HepG2 (cell line): ENCODE data around the gene MBLAC1. TPM values are rescaled to one million over a fixed set of nuclear protein-coding genes. Genes with fewer than 3 reads are reported as not detected.

Experiments
- ATAC-seq: fragments of 200-7000 bp; cut with Tn5 transposase; 3 replicates; pipeline ENCODE4 v1.9.1; 2020; ENCODE audit warnings: mild to moderate bottlenecking, moderate library complexity
- BruUV-seq: library from RNA; stranded (reverse); fragments of 400-500 nt; replicated peaks from 2 replicates; lab custom pipeline; 2021; lab: Mats Ljungman, UMichigan
- CTCF ChIA-PET: fragments of 300-600 bp; formaldehyde crosslinking; extraction: SDS; loops from one replicate; lab custom pipeline; 2021; ENCODE audit warnings: low total read pairs, inconsistent platforms, low intra/inter-chr PET ratio; lab: Yijun Ruan, JAX
- POLR2A ChIA-PET: fragments of 350-600 bp; sonication (Branson Sonifier 250); formaldehyde crosslinking; loops from one replicate; lab custom pipeline; 2020; ENCODE audit warnings: antibody characterized with exemption, inconsistent platforms; lab: Yijun Ruan, JAX
- DNase-seq: peaks from one replicate; pipeline ENCODE4 v3.0.0-alpha.2; 2015; ENCODE audit warnings: low spot score
- FAIRE-seq: peaks from 3 replicates; lab custom pipeline; 2011; peaks lifted over from hg19 to GRCh38; lab: Jason Lieb, UNC
- H2AFZ ChIP-seq: one replicate; pipeline ENCODE4 v1.6.1; 2011; ENCODE audit warnings: low read length, inconsistent platforms
- H3K27ac ChIP-seq: fragments of 300-600 bp; 3 replicates; pipeline ENCODE4 v1.8.0; 2011; ENCODE audit warnings: mixed run types, mild to moderate bottlenecking, mixed read lengths, low read length, inconsistent platforms; ENCODE audit not compliant: insufficient read depth; ENCODE audit errors: extremely low read length
- H3K27me3 ChIP-seq, 2 experiments: fragments of 200-600 bp in 1 of 2; 2 replicates in 1 of 2; 3 replicates in 1 of 2; pipeline versions ENCODE4 v1.6.0 to v1.8.0; 2011; ENCODE audit warnings: low read length in 2 of 2, mild to moderate bottlenecking in 2 of 2, moderate library complexity in 2 of 2, inconsistent platforms in 1 of 2; ENCODE audit not compliant: insufficient read depth in 2 of 2, control insufficient read depth in 1 of 2
- H3K36me3 ChIP-seq, 2 experiments: fragments of 200-600 bp in 1 of 2; replicated peaks in 1 of 2; 2 replicates in 1 of 2; 3 replicates in 1 of 2; pipeline versions ENCODE4 v1.5.1 to v1.8.0; 2011; ENCODE audit warnings: low read length in 2 of 2, inconsistent platforms in 1 of 2; ENCODE audit not compliant: insufficient read depth in 2 of 2, control insufficient read depth in 1 of 2
- H3K4me1 ChIP-seq: 2 replicates; pipeline ENCODE4 v1.5.1; 2012; ENCODE audit warnings: low read length, inconsistent platforms; ENCODE audit not compliant: insufficient read depth
- H3K4me2 ChIP-seq: 2 replicates; pipeline ENCODE4 v1.6.0; 2011; ENCODE audit warnings: low read depth, low read length, inconsistent platforms
- H3K4me3 ChIP-seq, 3 experiments: fragments of 200-600 bp in 1 of 3; sonication (generic), shearing (Covaris generic) in 1 of 3; replicated peaks in 1 of 3; 2 replicates each; pipeline ENCODE4 v1.5.1; 2011 to 2016; ENCODE audit warnings: low read length in 3 of 3, inconsistent platforms in 2 of 3, low read depth in 2 of 3, mild to moderate bottlenecking in 2 of 3, control low read depth in 1 of 3, mixed read lengths in 1 of 3; ENCODE audit not compliant: insufficient read depth in 1 of 3
- H3K79me2 ChIP-seq: one replicate; pipeline ENCODE4 v1.6.1; 2011; ENCODE audit warnings: low read length, inconsistent platforms; ENCODE audit not compliant: insufficient read depth
- H3K9ac ChIP-seq: 2 replicates; pipeline ENCODE4 v1.6.0; 2011; ENCODE audit warnings: mild to moderate bottlenecking, low read depth, low read length, inconsistent platforms; ENCODE audit not compliant: insufficient read depth
- H3K9me3 ChIP-seq: 2 replicates; pipeline ENCODE4 v1.5.1; 2012; ENCODE audit warnings: mild to moderate bottlenecking, low read length
- H4K20me1 ChIP-seq: 2 replicates; pipeline ENCODE4 v1.6.0; 2011; ENCODE audit warnings: inconsistent platforms, mild to moderate bottlenecking, low read length, moderate library complexity; ENCODE audit not compliant: insufficient read depth
- CREB1 ChIP-seq, 2 experiments: fragments of 450-650 bp in 1 of 2; IDR thresholded peaks; 2 replicates each; pipeline ENCODE4 v1.6.1; 2016 to 2017; ENCODE audit warnings: control low read depth in 1 of 2, mild to moderate bottlenecking in 1 of 2, missing compliant biosample characterization in 1 of 2, missing genetic modification characterization in 1 of 2
- HCFC1 ChIP-seq: fragments of 150-350 bp; IDR thresholded peaks from 2 replicates; pipeline ENCODE4 v1.6.1; 2014; ENCODE audit warnings: low read depth, low read length
- HOXA5 ChIP-seq: sonication (generic); formaldehyde crosslinking; IDR thresholded peaks from 2 replicates; pipeline ENCODE4 v1.4.0; 2020; ENCODE audit warnings: missing genetic modification reagents
- JUNB ChIP-seq: sonication (generic); formaldehyde crosslinking; IDR thresholded peaks from 2 replicates; pipeline ENCODE4 v1.8.0; 2022; ENCODE audit warnings: missing genetic modification reagents, mild to moderate bottlenecking, borderline replicate concordance
- NFYC ChIP-seq: IDR thresholded peaks from 2 replicates; pipeline ENCODE4 v1.6.1; 2016; ENCODE audit warnings: missing genetic modification reagents, missing compliant biosample characterization
- NR2F2 ChIP-seq: IDR thresholded peaks from 2 replicates; pipeline ENCODE4 v1.6.1; 2012; ENCODE audit warnings: low read depth, inconsistent platforms, borderline replicate concordance
- RAD51 ChIP-seq: fragments of 450-650 bp; IDR thresholded peaks from 2 replicates; pipeline ENCODE4 v1.6.1; 2016; ENCODE audit warnings: borderline replicate concordance
- SIX1 ChIP-seq: sonication (generic); formaldehyde crosslinking; IDR thresholded peaks from 2 replicates; pipeline ENCODE4 v1.4.0; 2020; ENCODE audit warnings: missing genetic modification reagents, borderline replicate concordance
- SNRNP70 ChIP-seq: fragments of 200-400 bp; formaldehyde crosslinking; IDR thresholded peaks from 2 replicates; pipeline ENCODE4 v1.6.1; 2017; ENCODE audit warnings: mild to moderate bottlenecking, low read depth, low read length, moderate library complexity
- SRF ChIP-seq: IDR thresholded peaks from 2 replicates; pipeline ENCODE4 v1.6.1; 2011; ENCODE audit warnings: mild to moderate bottlenecking, low read depth, low read length, moderate library complexity
- ZNF33B ChIP-seq: sonication (generic); formaldehyde crosslinking; IDR thresholded peaks from 2 replicates; pipeline ENCODE4 v1.5.1; 2020; ENCODE audit warnings: mild to moderate bottlenecking, missing genetic modification reagents
- ZNF343 ChIP-seq: sonication (generic); formaldehyde crosslinking; IDR thresholded peaks from 2 replicates; pipeline ENCODE4 v1.4.0; 2020; ENCODE audit warnings: mild to moderate bottlenecking, missing genetic modification reagents
- ZNF766 ChIP-seq: sonication (generic); formaldehyde crosslinking; IDR thresholded peaks from 2 replicates; pipeline ENCODE4 v1.5.0; 2020; ENCODE audit warnings: missing genetic modification reagents, borderline replicate concordance
- WGBS: methylation state at CpG from one replicate; pipeline ENCODE4 v1.1.6; 2017; ENCODE audit warnings: low lambda C conversion rate; 5-methylcytosine and 5-hydroxymethylcytosine counted together
- in situ Hi-C: cut with HindIII; loops from 2 replicates; pipeline ENCODE4 v1.10.0; 2017; ENCODE audit warnings: low pct_unique_long_range_greater_than_20kb; ENCODE audit not compliant: extremely low pct_ligation_motif_present
- intact Hi-C: fragments of 100-400 bp; cut with micrococcal nuclease; formaldehyde crosslinking; loops from one replicate; pipeline ENCODE4 v1.10.0; 2022; ENCODE audit not compliant: unreplicated experiment
- polyA plus RNA-seq, 8 experiments: library from polyadenylated mRNA; depleted of rRNA in 3 of 8; stranded (reverse) in 7 of 8; unstranded in 1 of 8; fragments of >200 nt; fragmentation: Illumina TruSeq in 4 of 8; extraction: Trizol in 4 of 8; gene quantifications; 2 replicates each; pipeline versions ENCODE4 v1.2.1 to v1.2.3, GENCODE V29; 2011 to 2016; ENCODE audit warnings: low read depth in 4 of 8, missing spikeins in 1 of 8, mixed read lengths in 1 of 8; ENCODE audit not compliant: insufficient read depth in 1 of 8
- total RNA-seq, 5 experiments: library from RNA; depleted of rRNA; stranded (reverse); fragments of >200 nt; fragmentation: Illumina TruSeq; extraction: Trizol; gene quantifications; 2 replicates each; pipeline ENCODE4 v1.2.3, GENCODE V29; 2016; ENCODE audit warnings: low read depth in 1 of 5
- TF ChIP-seq, protein P1 (sequence below): sonication (generic); formaldehyde crosslinking; IDR thresholded peaks from 2 replicates; pipeline ENCODE4 v1.4.0; 2020; ENCODE audit warnings: mild to moderate bottlenecking, missing genetic modification reagents

The MBLAC1 gene
- total and polyA plus RNA-seq, 2 of the 13 experiments (the other 11 are each of a cell fraction or from before 2014, with no cell fraction given) = 0.79 to 2.1 TPM

DNA sequence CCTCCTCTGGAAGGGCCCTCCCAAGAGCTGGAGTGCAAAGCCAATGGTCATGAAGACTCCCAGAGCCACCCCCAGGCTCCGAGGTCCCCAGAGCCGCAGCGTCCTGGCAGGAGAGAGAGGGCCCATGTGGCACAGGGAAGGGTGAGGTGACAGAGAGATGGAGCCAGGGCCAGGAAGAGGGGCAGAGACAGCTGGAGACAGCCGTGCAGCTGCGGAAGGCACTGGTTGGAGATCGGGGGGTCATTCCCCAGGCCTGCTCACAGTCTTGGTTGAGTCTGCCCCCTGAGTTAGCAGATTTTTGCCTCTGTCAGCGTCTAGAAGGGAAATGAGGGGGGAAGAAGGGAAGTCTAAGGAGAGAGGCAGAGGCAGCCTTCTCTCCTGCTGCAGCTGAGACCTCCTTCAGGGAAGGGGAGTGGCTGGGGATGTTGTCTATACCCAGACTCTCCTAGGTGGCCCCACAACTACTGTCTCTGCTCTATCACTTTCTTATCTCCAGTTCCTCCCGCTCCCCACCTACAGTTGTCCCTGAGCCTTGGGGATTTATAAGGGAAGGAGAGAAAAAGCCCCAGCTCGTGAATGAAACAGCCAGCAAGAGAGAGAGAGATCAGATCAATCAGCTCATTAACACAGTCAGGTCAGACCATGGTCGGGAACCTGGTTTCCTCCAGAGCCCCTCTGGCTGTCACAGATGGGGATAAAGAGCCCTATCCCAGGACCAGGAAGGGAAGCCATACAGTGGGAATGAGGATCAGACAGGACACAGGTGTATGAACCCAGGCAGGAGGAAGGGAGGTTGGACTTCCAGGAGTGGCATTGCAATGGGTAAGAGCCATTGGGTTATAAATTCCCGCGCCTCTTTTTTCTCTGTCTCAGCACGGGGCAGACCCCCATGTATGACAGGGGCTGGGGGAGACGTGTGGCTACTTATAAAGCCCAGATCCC lies 40.5 kb downstream of the MBLAC1 start:
- H3K4me1 ChIP-seq = peaks cover 59% of the 10 kb centered on the region
- peaks cover 4 to 49% of the 10 kb centered on the region in 2 experiments for H3K27me3 ChIP-seq
- BruUV-seq = no TSS peak
- H4K20me1 ChIP-seq = no peaks in the 10 kb centered on the region
- TF ChIP-seq HCFC1 (no peak), NFYC (CRISPR knock-in tag) (no peak), HOXA5 (CRISPR knock-in tag) (no peak), CREB1 (IDR thresholded peaks at IDR 0.05) (no peak), CREB1 (CRISPR knock-in tag; IDR thresholded peaks at IDR 0.05) (no peak)
- H3K36me3 ChIP-seq = no peaks in the 10 kb centered on the region
- 24% methylated on average over 14 of the region's 14 CpGs for WGBS
- H2AFZ ChIP-seq = no peak overlapping the region
- no peaks in the 10 kb centered on the region for H3K79me2 ChIP-seq
- DNase-seq (no peak), FAIRE-seq (no peak), ATAC-seq (no peak; the same call in 2 of the 3 replicates)
- ChIA-PET POLR2A (interaction anchor here (1.3 to 2.2 kb wide), 3 partner anchors 10 to 18 kb away, joined by 5 to 10 read pairs (median 7); partner anchors contain the start of genes GPC2 and LAMTOR4), CTCF (no interaction called here)
- H3K9ac ChIP-seq = no peak overlapping the region
- in situ Hi-C loops (no loop called here), intact Hi-C loops (no loop called here)
- H3K9me3 ChIP-seq = no peaks in the 10 kb centered on the region
- peak overlapping the region; percentile 93 for H3K4me2 ChIP-seq
- H3K4me3 ChIP-seq = no peak overlapping the region; a peak in 1 of 6 replicates
- no peak overlapping the region for H3K27ac ChIP-seq

DNA sequence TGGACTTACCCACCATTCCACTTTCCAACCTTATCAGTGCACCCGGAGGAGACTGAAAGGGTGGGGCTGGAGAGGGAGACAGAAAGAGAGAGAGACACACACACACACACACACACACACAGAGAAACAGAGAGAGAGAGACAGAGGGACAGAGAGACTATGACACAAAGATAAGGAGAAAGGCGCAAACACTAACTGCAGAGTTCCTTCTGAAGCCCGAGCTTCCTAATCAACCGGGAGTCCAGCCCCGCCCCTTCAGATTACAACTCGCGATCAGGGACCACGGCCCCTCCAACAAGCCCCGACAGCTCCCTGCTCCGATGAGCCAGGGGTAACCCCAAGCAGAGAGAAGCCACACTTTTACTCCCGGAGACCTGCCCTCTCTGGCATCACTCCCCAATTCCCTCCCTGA lies 41.2 kb downstream of the MBLAC1 start:
- H3K4me1 ChIP-seq = peaks cover 57% of the 10 kb centered on the region
- TF ChIP-seq ZNF343 (CRISPR knock-in tag) = no peak
- TF ChIP-seq JUNB = no peak
- TF ChIP-seq, protein P1, sequence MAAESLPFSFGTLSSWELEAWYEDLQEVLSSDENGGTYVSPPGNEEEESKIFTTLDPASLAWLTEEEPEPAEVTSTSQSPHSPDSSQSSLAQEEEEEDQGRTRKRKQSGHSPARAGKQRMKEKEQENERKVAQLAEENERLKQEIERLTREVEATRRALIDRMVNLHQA (CRISPR knock-in tag) = no peak
- no peak for TF ChIP-seq ZNF33B
- no peak for TF ChIP-seq SIX1
- no peak for TF ChIP-seq SNRNP70
- TF ChIP-seq RAD51 = no peak
- no peak for TF ChIP-seq SRF
- no peak for TF ChIP-seq ZNF766 (CRISPR knock-in tag)
- TF ChIP-seq NR2F2 = no peak
- H2AFZ ChIP-seq = no peak overlapping the region
- H3K9ac ChIP-seq = peak overlapping the region; percentile 44; the same call in 1 of the 2 replicates
- no peak for FAIRE-seq
- H3K27me3 ChIP-seq = peaks cover 4 to 47% of the 10 kb centered on the region in 2 experiments
- H3K4me2 ChIP-seq = peak overlapping the region; percentile 93
- no peaks in the 10 kb centered on the region for H3K36me3 ChIP-seq
- no peak overlapping the region for H3K27ac ChIP-seq
- no peaks in the 10 kb centered on the region for H3K79me2 ChIP-seq
- H3K4me3 ChIP-seq = peak overlapping the region; percentile 26 to 69 (median 31)
- intact Hi-C loops = no loop called here
- in situ Hi-C loops = no loop called here
- ATAC-seq = no peak
- WGBS = 2% methylated on average over 10 of the region's 11 CpGs
- POLR2A ChIA-PET = interaction anchor here (1.3 to 2.2 kb wide), 2 partner anchors 9 to 19 kb away, joined by 7 to 10 read pairs; partner anchors contain the start of genes GPC2 and LAMTOR4
- CTCF ChIA-PET = no interaction called here
- DNase-seq = no peak
- no peaks in the 10 kb centered on the region for H3K9me3 ChIP-seq
- no TSS peak for BruUV-seq
- H4K20me1 ChIP-seq = no peaks in the 10 kb centered on the region
